Peyer's patch (tissue), 4 donors: ENCODE measurements around the gene NOVA2. TPM values are rescaled to one million over a fixed set of nuclear protein-coding genes. Genes with fewer than 3 reads are reported as not detected.

Experiments used
- DNase-seq, 3 donors: peaks; one replicate each; pipeline ENCODE4 v3.0.0-alpha.2; 2017 to 2019
- H3K27ac ChIP-seq, 4 donors: fragments of 200-600 bp; sonication (generic); one replicate each; pipeline ENCODE4 v1.5.1; 2016 to 2019
- H3K27me3 ChIP-seq, 2 donors: fragments of 200-600 bp; sonication (generic); one replicate each; pipeline ENCODE4 v1.5.1; 2019
- H3K36me3 ChIP-seq, 3 donors: fragments of 200-600 bp; sonication (generic); one replicate each; pipeline ENCODE4 v1.5.1; 2016 to 2019
- H3K4me1 ChIP-seq, 4 donors: fragments of 200-600 bp; sonication (generic); one replicate each; pipeline ENCODE4 v1.5.1; 2016 to 2019
- H3K4me3 ChIP-seq, 4 donors: fragments of 200-600 bp; sonication (generic); 1 replicate in 3 of 4; 2 replicates in 1 of 4; pipeline ENCODE4 v1.5.1; 2016 to 2019; ENCODE audit warnings: mild to moderate bottlenecking in 1 of 4
- H3K9me3 ChIP-seq, 4 donors: fragments of 200-600 bp; sonication (generic); one replicate each; pipeline ENCODE4 v1.5.1; 2016 to 2019; ENCODE audit warnings: mild to moderate bottlenecking in 1 of 4
- POLR2A ChIP-seq, 2 donors: fragments of 450-650 bp; IDR thresholded peaks; one replicate each; pipeline ENCODE4 v1.5.1; 2017; ENCODE audit warnings: antibody characterized with exemption in 2 of 2, mild to moderate bottlenecking in 2 of 2, moderate library complexity in 2 of 2
- total RNA-seq, 4 donors: library from RNA; depleted of rRNA; stranded (reverse); fragments of >200 nt; gene quantifications; one replicate each; pipeline ENCODE4 v1.1.0, GENCODE V29; 2016
- TF ChIP-seq, protein P1 (sequence below), 6 experiments: fragments of 450-650 bp in 4 of 6; fragments of 200-600 bp in 2 of 6; sonication (generic) in 1 of 6; IDR thresholded peaks; one replicate each; pipeline ENCODE4 v1.5.1; 2017 to 2019; ENCODE audit warnings: antibody characterized with exemption in 6 of 6, mild to moderate bottlenecking in 3 of 6, moderate library complexity in 1 of 6

The NOVA2 gene
- total RNA-seq, 4 donors from 2014 or later: 0.53 to 4.1 (median 1.5) TPM

DNA sequence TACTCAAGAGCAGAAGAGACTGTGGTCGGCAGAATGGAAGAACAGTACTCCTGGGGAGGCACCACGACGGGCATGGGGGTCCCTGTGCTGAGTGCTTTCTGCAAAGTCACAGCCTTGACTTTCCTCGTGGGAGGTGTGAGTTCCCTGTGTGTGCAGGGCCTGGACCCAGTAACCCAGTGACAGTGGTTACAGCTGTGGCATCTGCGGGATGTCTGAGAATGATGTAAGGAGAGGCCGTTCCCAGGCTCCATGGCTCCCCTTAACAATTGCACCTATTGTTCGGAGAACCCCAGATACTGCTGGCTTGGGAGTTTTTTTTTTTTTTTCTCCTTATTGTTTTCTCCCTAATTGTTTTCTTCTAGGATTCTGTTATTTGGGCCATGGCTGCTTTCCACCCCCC, 54.0 kb downstream of the NOVA2 start:
- Histone ChIP-seq H3K4me1 (no peaks in the 10 kb centered on the region), H3K4me3 (no peak overlapping the region), H3K27ac (no peak overlapping the region), H3K27me3 (no peaks in the 10 kb centered on the region), H3K36me3 (no peaks in the 10 kb centered on the region), H3K9me3 (no peaks in the 10 kb centered on the region)
- no peak for TF ChIP-seq POLR2A (IDR thresholded peaks at IDR 0.05)
- TF ChIP-seq, protein P1, sequence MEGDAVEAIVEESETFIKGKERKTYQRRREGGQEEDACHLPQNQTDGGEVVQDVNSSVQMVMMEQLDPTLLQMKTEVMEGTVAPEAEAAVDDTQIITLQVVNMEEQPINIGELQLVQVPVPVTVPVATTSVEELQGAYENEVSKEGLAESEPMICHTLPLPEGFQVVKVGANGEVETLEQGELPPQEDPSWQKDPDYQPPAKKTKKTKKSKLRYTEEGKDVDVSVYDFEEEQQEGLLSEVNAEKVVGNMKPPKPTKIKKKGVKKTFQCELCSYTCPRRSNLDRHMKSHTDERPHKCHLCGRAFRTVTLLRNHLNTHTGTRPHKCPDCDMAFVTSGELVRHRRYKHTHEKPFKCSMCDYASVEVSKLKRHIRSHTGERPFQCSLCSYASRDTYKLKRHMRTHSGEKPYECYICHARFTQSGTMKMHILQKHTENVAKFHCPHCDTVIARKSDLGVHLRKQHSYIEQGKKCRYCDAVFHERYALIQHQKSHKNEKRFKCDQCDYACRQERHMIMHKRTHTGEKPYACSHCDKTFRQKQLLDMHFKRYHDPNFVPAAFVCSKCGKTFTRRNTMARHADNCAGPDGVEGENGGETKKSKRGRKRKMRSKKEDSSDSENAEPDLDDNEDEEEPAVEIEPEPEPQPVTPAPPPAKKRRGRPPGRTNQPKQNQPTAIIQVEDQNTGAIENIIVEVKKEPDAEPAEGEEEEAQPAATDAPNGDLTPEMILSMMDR (IDR thresholded peaks at IDR 0.05): no peak
- no peak for DNase-seq

DNA sequence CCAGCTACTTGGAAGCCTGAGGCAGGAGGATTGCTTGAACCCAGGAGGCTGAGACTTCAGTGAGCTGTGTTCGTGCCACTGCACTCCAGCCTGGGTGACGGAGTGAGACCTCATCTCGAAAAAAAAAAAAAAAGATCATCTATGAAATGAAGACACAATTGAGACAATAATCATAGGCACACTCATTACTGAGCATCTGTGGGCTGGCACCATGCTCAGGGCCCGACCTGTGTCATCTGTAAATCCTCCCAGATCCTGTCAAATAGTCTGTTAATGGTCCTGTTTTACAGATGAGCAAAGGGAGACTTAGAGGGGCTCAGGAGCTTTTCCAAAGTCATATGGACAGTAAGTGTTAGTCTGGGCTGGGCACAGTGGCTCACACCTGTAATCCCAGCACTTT, 54.9 kb downstream of the NOVA2 start:
- Histone ChIP-seq H3K4me1 (no peaks in the 10 kb centered on the region), H3K36me3 (no peaks in the 10 kb centered on the region), H3K27ac (no peak overlapping the region), H3K9me3 (no peaks in the 10 kb centered on the region), H3K27me3 (no peaks in the 10 kb centered on the region), H3K4me3 (no peak overlapping the region)
- TF ChIP-seq, protein P1 (IDR thresholded peaks at IDR 0.05): no peak
- DNase-seq: no peak

DNA sequence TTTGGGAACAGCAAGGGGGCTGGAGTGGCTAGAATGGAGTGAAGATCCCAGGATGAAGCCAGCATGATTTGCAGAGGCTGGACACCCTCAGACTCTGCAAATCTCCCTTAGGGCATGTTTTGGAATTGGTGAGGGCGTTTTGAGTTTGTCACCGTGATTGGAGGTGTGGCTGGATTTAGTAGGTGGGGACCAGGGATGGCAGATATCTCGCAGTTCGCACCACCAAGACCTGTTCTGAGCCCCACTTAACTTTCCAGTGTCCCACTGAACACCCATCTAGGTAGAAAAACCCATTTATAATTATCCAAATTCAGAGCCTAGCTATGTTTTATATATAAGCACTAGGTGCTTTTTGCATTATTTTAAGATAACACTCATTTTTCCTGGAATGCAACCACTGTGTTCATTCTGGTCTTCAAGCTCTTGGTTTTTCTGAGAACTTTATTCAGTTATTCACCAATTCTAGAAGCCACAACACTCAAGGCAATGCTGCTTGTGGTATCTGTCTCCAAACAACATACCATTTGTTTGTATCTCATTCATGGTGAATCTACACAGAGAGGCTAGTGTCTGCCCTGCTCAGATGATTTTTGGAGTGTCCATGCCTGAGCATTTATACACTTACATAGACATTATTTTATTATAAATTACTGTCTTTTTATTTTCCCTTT, 56.1 kb downstream of the NOVA2 start:
- Histone ChIP-seq H3K4me1 (no peaks in the 10 kb centered on the region), H3K27ac (no peak overlapping the region), H3K27me3 (no peaks in the 10 kb centered on the region), H3K36me3 (no peaks in the 10 kb centered on the region), H3K9me3 (no peaks in the 10 kb centered on the region), H3K4me3 (no peak overlapping the region)
- no peak for DNase-seq
- no peak for TF ChIP-seq POLR2A (IDR thresholded peaks at IDR 0.05)
- TF ChIP-seq, protein P1 (IDR thresholded peaks at IDR 0.05): no peak

DNA sequence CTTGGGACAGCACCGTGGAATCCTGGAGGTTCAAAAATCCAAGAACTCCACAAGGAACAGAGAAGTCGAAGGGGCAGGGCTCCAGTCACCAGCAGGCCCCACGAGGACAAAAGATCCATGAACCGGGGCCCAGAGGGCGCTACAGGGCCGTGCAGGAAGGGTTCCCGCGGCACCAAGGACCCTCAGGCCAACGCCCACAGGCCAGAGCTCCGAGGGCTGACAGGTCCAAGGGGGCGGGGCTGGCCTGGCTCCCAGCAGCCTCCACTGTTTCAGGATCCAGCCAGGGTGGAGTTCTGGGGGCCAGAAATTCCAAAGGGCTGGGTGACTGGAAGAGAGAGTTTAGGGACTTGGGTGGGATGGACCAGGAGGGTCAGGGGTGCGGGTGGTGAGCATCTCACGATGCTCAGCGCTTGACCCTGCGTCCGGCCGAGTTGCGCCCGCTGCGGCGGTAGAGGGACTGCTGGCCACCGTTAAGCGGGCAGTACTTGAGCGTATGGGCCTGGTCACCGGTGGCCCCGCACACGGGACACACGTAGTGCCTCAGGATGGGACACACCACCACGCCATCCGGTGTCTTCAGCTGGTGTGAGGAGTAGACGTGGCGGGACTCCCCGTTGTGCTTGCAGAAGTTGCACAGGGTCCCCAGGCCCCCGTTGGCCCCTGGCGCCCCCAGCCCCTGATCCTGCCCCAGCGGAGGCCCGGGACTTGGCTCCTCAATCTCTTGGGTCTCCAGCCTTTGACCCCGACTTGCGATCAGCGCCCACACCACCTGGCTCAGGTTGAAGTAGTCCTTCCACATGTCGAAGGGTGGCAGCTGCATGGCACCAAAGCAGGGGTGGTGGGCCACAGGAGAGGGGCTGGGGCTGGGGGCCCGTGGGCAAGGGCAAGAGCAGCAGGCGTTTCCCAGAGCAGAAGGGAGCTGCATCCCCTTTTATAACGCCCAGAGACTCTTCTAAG, 59.5 kb downstream of the NOVA2 start, which contains the start of gene NANOS2:
NANOS2 (minus strand) TSS at position 905 of the 957 bp plus-strand sequence; CDS start at position 820, 85 bp downstream.
- no peaks in the 10 kb centered on the region for H3K27me3 ChIP-seq
- TF ChIP-seq, protein P1 (IDR thresholded peaks at IDR 0.05): no peak
- no peak for TF ChIP-seq POLR2A (IDR thresholded peaks at IDR 0.05)

DNA sequence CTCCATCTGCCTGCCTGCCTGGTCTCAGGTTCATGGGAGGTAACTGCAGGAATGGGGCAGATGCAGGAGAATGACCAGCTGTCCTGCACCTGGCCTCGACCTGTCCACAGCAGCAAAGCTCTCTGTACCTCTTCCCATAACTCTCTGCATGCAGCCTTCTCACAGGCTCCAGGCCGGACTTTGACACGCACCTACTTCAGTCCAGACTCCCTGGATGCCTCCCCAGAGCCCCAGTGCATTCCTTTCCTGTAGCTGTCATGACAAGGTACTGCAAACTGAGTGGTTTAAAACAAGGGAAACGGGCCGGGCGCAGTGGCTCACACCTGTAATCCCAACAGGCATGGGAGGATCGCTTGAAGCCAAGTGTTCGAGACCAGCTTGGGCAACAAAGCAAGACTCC, 62.4 kb downstream of the NOVA2 start:
- no peak overlapping the region for H3K4me3 ChIP-seq
- no peaks in the 10 kb centered on the region for H3K36me3 ChIP-seq
- DNase-seq: no peak
- H3K27me3 ChIP-seq: no peaks in the 10 kb centered on the region
- TF ChIP-seq, protein P1 (IDR thresholded peaks at IDR 0.05): no peak
- TF ChIP-seq POLR2A (IDR thresholded peaks at IDR 0.05): no peak
- H3K27ac ChIP-seq: no peak overlapping the region
- no peaks in the 10 kb centered on the region for H3K4me1 ChIP-seq
- H3K9me3 ChIP-seq: no peaks in the 10 kb centered on the region

More for the DNA sequence above, 59.5 kb downstream of the NOVA2 start, which contains the start of gene NANOS2:
- H3K9me3 ChIP-seq: no peaks in the 10 kb centered on the region
- no peak for DNase-seq
- no peak within 1 kb of the TSS for H3K27ac ChIP-seq
- H3K4me1 ChIP-seq: no peaks in the 10 kb centered on the region
- no peaks in the 10 kb centered on the region for H3K36me3 ChIP-seq
- no peak within 1 kb of the TSS for H3K4me3 ChIP-seq
